ENCODE data around the gene EVI5.

EVI5 gene

DNA sequence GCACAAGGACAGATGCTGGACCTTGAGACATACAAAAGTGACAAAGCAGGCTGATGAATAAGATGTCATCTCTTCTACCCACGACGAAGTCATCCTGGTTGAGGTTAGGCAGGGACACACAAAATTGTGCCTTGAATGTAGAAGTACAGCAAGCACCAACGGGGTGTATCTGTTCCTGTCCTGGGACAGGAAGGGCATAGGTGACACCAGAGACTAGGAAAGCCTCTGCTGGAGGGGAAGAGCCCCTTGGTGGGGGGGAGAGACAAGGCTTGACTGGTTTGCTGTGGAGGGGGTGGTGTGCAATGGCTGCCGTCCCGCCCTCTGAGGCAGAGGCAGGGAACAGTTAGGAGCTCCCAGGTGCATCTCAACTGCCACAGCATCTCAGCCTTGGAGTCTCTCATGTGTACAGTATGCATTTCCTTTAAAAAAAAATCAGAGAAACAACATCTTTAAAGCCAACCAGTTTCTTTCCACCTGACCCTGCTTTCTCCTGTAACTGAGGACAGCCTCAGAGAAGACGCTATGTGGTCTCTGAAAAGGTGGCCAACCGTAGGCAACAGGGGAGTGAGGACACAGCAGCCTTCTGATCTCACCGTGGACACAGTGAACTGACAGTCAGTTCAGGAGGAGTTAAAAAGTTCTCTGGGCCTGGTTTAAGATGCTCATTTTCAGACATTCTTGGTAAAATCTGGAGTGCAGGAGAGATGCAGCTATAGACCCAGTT is 280.5 kb downstream of the EVI5 start:
- no peak for DNase-seq (ENCODE audit: low read depth)
- TF ChIP-seq, protein P1, sequence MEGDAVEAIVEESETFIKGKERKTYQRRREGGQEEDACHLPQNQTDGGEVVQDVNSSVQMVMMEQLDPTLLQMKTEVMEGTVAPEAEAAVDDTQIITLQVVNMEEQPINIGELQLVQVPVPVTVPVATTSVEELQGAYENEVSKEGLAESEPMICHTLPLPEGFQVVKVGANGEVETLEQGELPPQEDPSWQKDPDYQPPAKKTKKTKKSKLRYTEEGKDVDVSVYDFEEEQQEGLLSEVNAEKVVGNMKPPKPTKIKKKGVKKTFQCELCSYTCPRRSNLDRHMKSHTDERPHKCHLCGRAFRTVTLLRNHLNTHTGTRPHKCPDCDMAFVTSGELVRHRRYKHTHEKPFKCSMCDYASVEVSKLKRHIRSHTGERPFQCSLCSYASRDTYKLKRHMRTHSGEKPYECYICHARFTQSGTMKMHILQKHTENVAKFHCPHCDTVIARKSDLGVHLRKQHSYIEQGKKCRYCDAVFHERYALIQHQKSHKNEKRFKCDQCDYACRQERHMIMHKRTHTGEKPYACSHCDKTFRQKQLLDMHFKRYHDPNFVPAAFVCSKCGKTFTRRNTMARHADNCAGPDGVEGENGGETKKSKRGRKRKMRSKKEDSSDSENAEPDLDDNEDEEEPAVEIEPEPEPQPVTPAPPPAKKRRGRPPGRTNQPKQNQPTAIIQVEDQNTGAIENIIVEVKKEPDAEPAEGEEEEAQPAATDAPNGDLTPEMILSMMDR (IDR thresholded peaks at IDR 0.05; ENCODE audit: low read length, missing control alignments): no peak
- no peak overlapping the region for H3K4me3 ChIP-seq (replicated peaks; ENCODE audit: low read depth, low read length)

DNA sequence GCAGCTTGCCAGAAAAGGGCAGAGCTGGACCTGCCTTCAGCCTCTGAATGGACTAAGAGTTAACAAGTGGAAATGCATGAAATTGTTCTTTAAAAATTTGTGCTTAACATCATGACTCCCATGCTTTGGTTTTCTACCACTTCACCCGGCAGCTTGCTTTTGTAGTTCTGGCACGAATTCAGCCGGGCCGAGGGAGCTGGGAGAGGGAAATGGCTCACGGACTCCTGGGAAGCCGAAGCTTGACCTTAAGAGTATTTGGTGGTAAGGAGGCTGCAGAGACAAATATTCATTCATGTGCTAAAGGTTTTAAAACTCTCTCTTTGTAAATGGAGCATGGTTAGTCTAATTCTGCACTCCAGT is 281.0 kb downstream of the EVI5 start:
- DNase-seq (ENCODE audit: low read depth): peak; percentile 17
- TF ChIP-seq, protein P1 (IDR thresholded peaks at IDR 0.05; ENCODE audit: low read length, missing control alignments): no peak

DNA sequence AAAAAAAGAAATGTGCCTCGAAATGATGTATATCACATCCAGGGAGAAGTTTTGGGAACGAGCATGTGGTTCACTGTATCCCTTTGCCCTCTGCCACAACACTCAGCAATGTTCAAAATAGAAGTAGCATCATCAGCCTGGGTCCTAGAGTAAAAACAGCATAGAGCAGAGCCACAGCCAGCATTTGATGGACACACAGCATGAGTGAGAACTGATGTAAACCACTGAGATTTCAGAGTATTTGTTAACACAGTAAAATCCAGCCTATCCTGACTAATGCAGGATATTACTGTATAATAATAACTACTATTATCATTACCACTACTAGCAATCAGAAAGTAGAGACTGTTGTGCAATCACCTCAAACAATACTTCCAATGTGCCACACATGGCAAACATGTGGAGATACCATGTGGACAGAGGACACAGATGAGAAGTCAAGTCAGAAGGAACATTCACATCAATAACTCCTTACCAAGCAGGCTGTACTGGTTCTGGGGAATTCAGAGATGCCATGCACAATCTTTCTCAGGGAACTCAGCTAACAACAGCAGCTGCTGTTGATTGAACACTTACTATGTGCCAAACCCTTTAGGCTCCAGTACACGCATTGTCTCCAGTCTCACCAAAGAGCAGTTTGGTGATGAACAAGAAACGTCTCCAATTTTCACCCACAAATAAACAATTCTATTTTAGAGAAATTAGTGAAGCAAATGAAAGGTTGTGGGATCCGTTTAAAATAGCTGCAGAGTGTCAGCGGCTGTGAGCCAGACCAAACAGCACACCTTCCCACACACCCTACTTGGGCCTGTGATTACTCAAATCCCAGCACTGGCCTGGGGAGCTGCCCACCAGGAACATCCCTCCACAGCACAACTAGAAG is 281.6 kb downstream of the EVI5 start:
- no peak for DNase-seq (ENCODE audit: low read depth)
- no peak overlapping the region for H3K4me3 ChIP-seq (replicated peaks; ENCODE audit: low read depth, low read length)
- TF ChIP-seq, protein P1 (IDR thresholded peaks at IDR 0.05; ENCODE audit: low read length, missing control alignments): no peak

More for the DNA sequence above, 281.0 kb downstream of the EVI5 start:
- H3K4me3 ChIP-seq (replicated peaks; ENCODE audit: low read depth, low read length): no peak overlapping the region

DNA sequence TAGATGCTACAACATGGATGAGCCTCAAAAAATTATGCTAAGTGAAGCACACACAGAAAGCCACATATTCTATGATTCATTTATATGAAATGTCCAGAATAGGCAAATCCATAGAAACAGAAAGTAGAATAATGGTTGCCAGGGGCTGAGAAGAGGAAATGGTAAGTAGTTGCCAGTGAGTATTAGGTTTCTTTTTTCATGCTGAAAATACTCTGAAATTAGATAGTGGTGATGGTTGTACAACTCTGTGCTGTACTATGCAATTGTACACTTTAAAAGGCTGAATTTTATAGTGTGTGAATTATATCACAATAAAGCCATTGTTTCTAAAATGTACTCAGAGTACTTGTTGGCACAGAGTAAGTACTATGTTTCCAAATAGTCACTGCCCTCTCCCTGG is 282.7 kb downstream of the EVI5 start:
- TF ChIP-seq, protein P1 (IDR thresholded peaks at IDR 0.05; ENCODE audit: low read length, missing control alignments): no peak
- H3K4me3 ChIP-seq (replicated peaks; ENCODE audit: low read depth, low read length): no peak overlapping the region
- peak; percentile 56 for DNase-seq (ENCODE audit: low read depth)

DNA sequence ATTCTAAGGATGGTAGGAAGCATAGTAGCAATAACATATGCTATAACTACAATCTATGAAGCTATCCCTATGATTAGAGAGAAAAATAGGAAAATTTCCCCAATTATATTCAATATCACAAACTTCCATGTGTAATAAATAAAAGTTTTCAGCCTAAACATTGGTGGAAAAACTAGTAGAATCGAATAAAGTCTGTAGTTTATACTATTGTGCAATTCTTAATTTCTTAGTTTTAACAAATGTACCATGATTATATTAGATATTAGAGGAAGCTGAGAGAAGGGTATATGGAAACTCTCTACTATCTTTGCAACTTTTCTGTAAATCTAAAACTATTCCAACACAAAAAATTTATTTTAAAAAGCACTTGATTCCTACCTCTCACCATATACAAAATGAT is 284.4 kb downstream of the EVI5 start:
- H3K4me3 ChIP-seq (replicated peaks; ENCODE audit: low read depth, low read length): no peak overlapping the region
- no peak for DNase-seq (ENCODE audit: low read depth)
- TF ChIP-seq, protein P1 (IDR thresholded peaks at IDR 0.05; ENCODE audit: low read length, missing control alignments): no peak

DNA sequence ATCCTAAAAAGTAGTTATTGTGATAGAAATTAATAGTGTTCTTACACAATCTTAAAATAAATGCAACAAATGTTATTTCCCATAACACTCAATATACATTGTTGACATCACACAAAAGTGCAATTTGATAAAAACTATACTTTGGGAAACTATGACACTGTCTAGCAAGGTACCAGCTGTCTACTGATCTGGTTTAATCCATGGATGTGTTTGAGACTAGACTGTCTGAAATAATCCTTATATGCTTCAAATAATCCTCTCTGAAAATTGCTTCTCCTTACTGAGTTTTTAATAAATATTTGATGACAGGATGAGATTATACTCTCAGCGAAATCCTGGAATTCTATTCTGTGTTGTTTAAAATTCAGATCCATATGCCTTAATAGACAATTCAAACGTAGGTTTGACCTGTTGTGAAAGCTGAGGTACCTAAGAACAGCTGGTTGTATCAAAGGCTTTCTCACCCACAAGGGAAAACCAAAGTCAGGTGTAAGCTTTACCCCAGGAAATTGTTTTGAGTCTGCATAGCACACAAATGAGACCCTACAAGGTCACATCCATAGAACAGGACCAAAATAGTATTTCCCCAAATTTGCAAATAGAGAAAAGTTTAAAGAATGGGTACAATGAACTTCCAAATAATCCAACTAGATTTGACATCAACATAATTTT is 289.4 kb downstream of the EVI5 start:
- no peak for DNase-seq (ENCODE audit: low read depth)
- H3K4me3 ChIP-seq (replicated peaks; ENCODE audit: low read depth, low read length): no peak overlapping the region
- TF ChIP-seq, protein P1 (IDR thresholded peaks at IDR 0.05; ENCODE audit: low read length, missing control alignments): no peak

All from fibroblast of pulmonary artery (primary cell).